Urinary bladder (tissue), 4 donors: ENCODE measurements around the gene RBM19. TPM values are rescaled to one million over a fixed set of nuclear protein-coding genes. Genes with fewer than 3 reads are reported as not detected.

ENCODE experiments used
- DNase-seq: peaks from one replicate; pipeline ENCODE4 v3.0.0-alpha.2; 2015; ENCODE audit errors: extremely low spot score
- H3K27ac ChIP-seq: one replicate; pipeline ENCODE4 v1.5.1; 2013; ENCODE audit warnings: low read depth, mild to moderate bottlenecking, moderate library complexity
- H3K36me3 ChIP-seq: one replicate; pipeline ENCODE4 v1.6.1; 2013; ENCODE audit warnings: mild to moderate bottlenecking, moderate library complexity; ENCODE audit not compliant: insufficient read depth
- H3K4me1 ChIP-seq: one replicate; pipeline ENCODE4 v1.6.1; 2013; ENCODE audit warnings: mild to moderate bottlenecking, moderate library complexity; ENCODE audit not compliant: insufficient read depth
- H3K4me3 ChIP-seq: one replicate; pipeline ENCODE4 v1.5.1; 2013; ENCODE audit warnings: low read depth, low read length
- WGBS: extraction: QIAGEN DNeasy Blood & Tissue Kit; methylation state at CpG from one replicate; pipeline ENCODE4 v1.1.7; 2013; 5-methylcytosine and 5-hydroxymethylcytosine counted together
- polyA plus RNA-seq: library from polyadenylated mRNA; stranded (reverse); fragments of 200-250 nt; gene quantifications from one replicate; pipeline ENCODE4 v1.2.3, GENCODE V29; 2013
- total RNA-seq: library from RNA; depleted of rRNA; stranded (reverse); fragments of >200 nt; gene quantifications from one replicate; pipeline ENCODE4 v1.2.3, GENCODE V29; 2014
- donor health status: healthy with polysubstance abuse.
- donor health status: healthy.

RBM19 gene
- total and polyA plus RNA-seq, 2 donors: 15.4 to 16.3 TPM

GRCh38 chr12:113796066-113796827, 169.9 kb downstream of the RBM19 start:
- 66% methylated on average over 28 of the region's 28 CpGs for whole genome bisulfite sequencing
- DNase-seq: no peak
- H3K36me3 ChIP-seq: no peaks in the 10 kb centered on the region

GRCh38 chr12:113795445-113795844, 170.7 kb downstream of the RBM19 start:
- Histone ChIP-seq H3K4me3 (no peak overlapping the region), H3K27ac (no peak overlapping the region), H3K36me3 (no peaks in the 10 kb centered on the region), H3K4me1 (no peaks in the 10 kb centered on the region)
- WGBS: 59% methylated on average over 10 of the region's 10 CpGs
- DNase-seq: no peak

More at GRCh38 chr12:113796066-113796827, 169.9 kb downstream of the RBM19 start:
- H3K27ac ChIP-seq: no peak overlapping the region
- H3K4me1 ChIP-seq: no peaks in the 10 kb centered on the region
- H3K4me3 ChIP-seq: no peak overlapping the region

- Histone ChIP-seq H3K27ac (no peak overlapping the region), H3K4me3 (no peak overlapping the region), H3K36me3 (no peaks in the 10 kb centered on the region), H3K4me1 (no peaks in the 10 kb centered on the region)
- 50% methylated on average over 17 of the region's 17 CpGs for WGBS
- DNase-seq: no peak
Measured at GRCh38 chr12:113794774-113795173, 171.4 kb downstream of the RBM19 start.

- DNase-seq: no peak
- Histone ChIP-seq H3K36me3 (no peaks in the 10 kb centered on the region), H3K4me1 (no peaks in the 10 kb centered on the region), H3K4me3 (no peak overlapping the region), H3K27ac (no peak overlapping the region)
- 66% methylated on average over 9 of the region's 9 CpGs for WGBS
Measured at GRCh38 chr12:113793250-113793649, 172.9 kb downstream of the RBM19 start.

DNA sequence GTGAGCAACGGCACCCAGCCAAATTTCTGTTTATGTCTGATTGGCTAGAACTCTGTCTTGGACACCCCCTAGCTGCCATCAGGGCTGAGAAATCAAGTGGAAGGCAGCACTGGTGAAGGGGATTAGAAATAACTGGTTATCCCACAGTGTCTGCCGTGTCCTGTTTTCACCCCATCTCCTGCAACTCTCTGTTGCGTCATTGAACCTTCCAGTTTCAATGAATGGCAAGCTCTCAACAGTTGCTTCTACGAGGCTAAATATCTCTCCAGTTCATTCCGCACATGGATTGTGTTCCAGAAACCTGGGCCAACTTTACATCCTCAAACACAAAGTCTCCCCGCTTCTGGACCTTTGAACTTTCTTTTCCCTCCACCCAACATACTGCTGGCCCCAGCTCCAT, 173.7 kb downstream of the RBM19 start:
- Histone ChIP-seq H3K36me3 (no peaks in the 10 kb centered on the region), H3K4me3 (no peak overlapping the region), H3K4me1 (no peaks in the 10 kb centered on the region), H3K27ac (no peak overlapping the region)
- WGBS: 61% methylated on average over 6 of the region's 6 CpGs
- DNase-seq: no peak

- Histone ChIP-seq H3K27ac (no peak overlapping the region), H3K4me3 (no peak overlapping the region), H3K36me3 (no peaks in the 10 kb centered on the region), H3K4me1 (no peaks in the 10 kb centered on the region)
- WGBS: 65% methylated on average over 5 of the region's 5 CpGs
- no peak for DNase-seq
Measured at GRCh38 chr12:113788020-113788856, 177.9 kb downstream of the RBM19 start.

DNA sequence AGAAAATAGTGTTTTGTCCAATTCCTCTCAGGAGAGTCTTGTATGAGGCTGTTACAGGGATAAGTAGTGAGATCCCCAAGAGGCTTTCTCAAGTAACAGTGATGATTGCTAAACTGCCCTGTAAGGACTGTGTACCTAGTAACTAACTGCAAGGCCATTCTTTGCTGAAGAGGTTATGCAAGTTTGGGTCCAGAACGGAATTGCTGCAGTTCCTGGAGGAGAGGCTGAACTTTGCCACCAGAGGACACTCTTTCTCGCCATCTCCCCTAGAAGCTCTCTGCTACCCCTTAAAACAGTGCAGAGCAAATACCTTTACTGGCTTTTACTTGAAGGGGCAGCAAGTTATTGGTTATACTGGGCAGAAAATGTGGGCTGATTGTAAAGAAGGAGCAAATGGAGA, 180.0 kb downstream of the RBM19 start:
- DNase-seq: no peak
- no peak overlapping the region for H3K27ac ChIP-seq
- H3K4me1 ChIP-seq: no peaks in the 10 kb centered on the region
- H3K36me3 ChIP-seq: no peaks in the 10 kb centered on the region
- WGBS: 89% methylated on average over 2 of the region's 2 CpGs
- no peak overlapping the region for H3K4me3 ChIP-seq

- no peak for DNase-seq
- no peaks in the 10 kb centered on the region for H3K36me3 ChIP-seq
- WGBS: 86% methylated on average over 5 of the region's 5 CpGs
- H3K27ac ChIP-seq: no peak overlapping the region
- no peak overlapping the region for H3K4me3 ChIP-seq
- no peaks in the 10 kb centered on the region for H3K4me1 ChIP-seq
Measured at GRCh38 chr12:113783811-113784210, 182.3 kb downstream of the RBM19 start.

DNA sequence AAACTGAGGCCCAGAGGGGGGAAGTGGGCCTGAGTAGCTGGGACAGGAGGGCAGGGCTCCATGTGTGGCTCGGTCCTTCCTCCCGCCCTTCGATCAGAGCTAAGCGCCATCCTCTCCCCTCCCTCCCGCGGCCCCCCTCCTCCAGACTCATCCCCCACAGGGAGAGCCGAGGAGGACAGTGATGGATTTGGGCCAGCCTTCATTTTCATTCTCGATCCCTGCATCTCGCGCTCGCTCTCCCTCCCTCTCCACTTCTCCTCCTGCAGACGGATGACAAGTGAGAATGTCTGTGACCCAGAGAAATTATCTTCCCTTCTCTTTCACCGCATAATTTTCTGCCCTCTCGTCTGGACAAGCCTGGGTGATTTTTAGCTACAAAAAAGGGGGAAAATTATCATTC, 183.3 kb downstream of the RBM19 start:
- H3K4me1 ChIP-seq: no peaks in the 10 kb centered on the region
- no peak for DNase-seq
- no peak overlapping the region for H3K27ac ChIP-seq
- WGBS: 27% methylated on average over 14 of the region's 14 CpGs
- H3K36me3 ChIP-seq: no peaks in the 10 kb centered on the region
- H3K4me3 ChIP-seq: no peak overlapping the region

- H3K4me1 ChIP-seq: no peaks in the 10 kb centered on the region
- DNase-seq: no peak
- no peak overlapping the region for H3K4me3 ChIP-seq
- no peak overlapping the region for H3K27ac ChIP-seq
- no peaks in the 10 kb centered on the region for H3K36me3 ChIP-seq
- 51% methylated on average over 10 of the region's 10 CpGs for WGBS
Measured at GRCh38 chr12:113781415-113782198, 184.5 kb downstream of the RBM19 start.

- Histone ChIP-seq H3K27ac (no peak overlapping the region), H3K4me3 (no peak overlapping the region), H3K4me1 (no peaks in the 10 kb centered on the region), H3K36me3 (no peaks in the 10 kb centered on the region)
- 80% methylated on average over 2 of the region's 2 CpGs for WGBS
- DNase-seq: no peak
Measured at GRCh38 chr12:113779774-113780173, 186.4 kb downstream of the RBM19 start.

DNA sequence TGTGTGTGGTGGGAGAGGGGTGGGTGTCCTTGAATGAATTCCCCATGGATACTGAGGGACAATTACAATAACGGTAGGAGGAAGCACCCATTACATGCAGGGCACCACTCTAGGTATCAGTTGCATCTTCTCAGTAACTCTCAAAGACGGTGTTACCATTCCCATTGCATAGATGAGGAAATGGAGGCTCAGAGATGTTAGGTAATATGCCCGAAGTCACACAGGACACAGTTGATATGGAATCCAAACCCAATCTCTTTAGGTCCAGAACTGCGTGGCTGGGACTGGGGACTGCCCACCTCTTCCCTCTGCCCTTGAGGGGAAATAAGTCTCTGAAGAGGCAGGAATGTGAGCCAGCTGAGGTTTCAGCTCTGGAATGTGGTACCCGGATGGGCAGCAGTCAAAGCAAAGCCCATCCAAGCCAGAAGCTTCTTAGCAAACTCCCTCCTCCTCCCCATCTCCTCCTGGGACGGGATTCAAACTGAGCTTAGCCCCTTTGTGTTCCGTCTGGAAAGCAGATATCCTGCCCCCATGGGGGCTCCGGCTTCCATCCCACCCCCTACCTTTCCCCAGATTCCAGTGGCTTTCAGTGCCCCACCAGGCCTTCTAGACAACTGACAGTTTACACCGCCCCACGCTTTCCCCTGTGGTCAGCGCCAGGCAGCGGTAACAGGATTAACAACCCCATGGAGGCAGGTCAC, 187.5 kb downstream of the RBM19 start:
- Histone ChIP-seq H3K36me3 (no peaks in the 10 kb centered on the region), H3K4me3 (no peak overlapping the region), H3K4me1 (no peaks in the 10 kb centered on the region), H3K27ac (no peak overlapping the region)
- WGBS: 33% methylated on average over 12 of the region's 12 CpGs
- no peak for DNase-seq

- Histone ChIP-seq H3K36me3 (no peaks in the 10 kb centered on the region), H3K4me3 (no peak overlapping the region), H3K4me1 (no peaks in the 10 kb centered on the region), H3K27ac (no peak overlapping the region)
- 85% methylated on average over 2 of the region's 2 CpGs for WGBS
- DNase-seq: no peak
Measured at GRCh38 chr12:113777751-113778150, 188.4 kb downstream of the RBM19 start.
